ENCODE results near the gene LIG3. TPM values are rescaled to one million over a fixed set of nuclear protein-coding genes. Genes with fewer than 3 reads are reported as not detected.

Gene LIG3
- total RNA-seq, 1 donor from 2014 or later, result 30.7 TPM

GRCh38 chr17:35018814-35019213 lies 38.5 kb downstream of the LIG3 start:
- Histone ChIP-seq H3K4me2 (ENCODE audit: low read length) (no peak overlapping the region), H3K4me1 (ENCODE audit: insufficient read depth, low read length) (peaks cover 23% of the 10 kb centered on the region), H3K79me2 (ENCODE audit: insufficient read depth, low read length) (peaks cover 11% of the 10 kb centered on the region), H3K9me3 (ENCODE audit: insufficient read depth, low read depth, low read length) (no peaks in the 10 kb centered on the region), H3K4me3 (ENCODE audit: insufficient read depth, low read depth, low read length) (no peak overlapping the region), H3K27ac (ENCODE audit: low read depth, low read length) (no peak overlapping the region), H2AFZ (ENCODE audit: low read depth, low read length) (no peak overlapping the region), H4K20me1 (ENCODE audit: insufficient read depth, low read length) (no peaks in the 10 kb centered on the region), H3K27me3 (ENCODE audit: insufficient read depth, low read length) (no peaks in the 10 kb centered on the region), H3K36me3 (ENCODE audit: insufficient read depth, low read length) (peaks cover 18% of the 10 kb centered on the region), H3K9ac (ENCODE audit: low read length) (no peak overlapping the region)
- Mint-ChIP-seq H3K36me3 (ENCODE audit: low read depth, unreplicated experiment) (peaks cover 27% of the 10 kb centered on the region), H3K27ac (ENCODE audit: unreplicated experiment) (no peak overlapping the region), H3K9me3 (ENCODE audit: unreplicated experiment) (no peaks in the 10 kb centered on the region), H3K27me3 (ENCODE audit: low read depth, unreplicated experiment) (no peaks in the 10 kb centered on the region), H3K4me1 (ENCODE audit: low read depth, unreplicated experiment) (peaks cover 13% of the 10 kb centered on the region), H3K4me3 (ENCODE audit: unreplicated experiment) (no peak overlapping the region)
- DNase-seq (ENCODE audit: low read depth) (no peak), FAIRE-seq (no peak)
- TF ChIP-seq CTCF (IDR thresholded peaks at IDR 0.05; ENCODE audit: insufficient read depth, low read depth, low read length) (no peak), EZH2 (IDR thresholded peaks at IDR 0.05; ENCODE audit: insufficient read depth, low read length) (no peak)

- H3K27me3 Mint-ChIP-seq (ENCODE audit: low read depth, unreplicated experiment), result no peaks in the 10 kb centered on the region
- no peak overlapping the region for H3K9ac ChIP-seq (ENCODE audit: low read length)
- no peak overlapping the region for H3K4me2 ChIP-seq (ENCODE audit: low read length)
- no peak overlapping the region for H3K27ac ChIP-seq (ENCODE audit: low read depth, low read length)
- H3K27ac Mint-ChIP-seq (ENCODE audit: unreplicated experiment), result no peak overlapping the region
- H4K20me1 ChIP-seq (ENCODE audit: insufficient read depth, low read length), result no peaks in the 10 kb centered on the region
- no peak overlapping the region for H2AFZ ChIP-seq (ENCODE audit: low read depth, low read length)
- peaks cover 23% of the 10 kb centered on the region for H3K4me1 ChIP-seq (ENCODE audit: insufficient read depth, low read length)
- H3K36me3 Mint-ChIP-seq (ENCODE audit: low read depth, unreplicated experiment), result peaks cover 27% of the 10 kb centered on the region
- no peaks in the 10 kb centered on the region for H3K27me3 ChIP-seq (ENCODE audit: insufficient read depth, low read length)
- no peak overlapping the region for H3K4me3 Mint-ChIP-seq (ENCODE audit: unreplicated experiment)
- FAIRE-seq (no peak), DNase-seq (ENCODE audit: low read depth) (no peak)
- H3K4me3 ChIP-seq (ENCODE audit: insufficient read depth, low read depth, low read length), result no peak overlapping the region
- peaks cover 18% of the 10 kb centered on the region for H3K36me3 ChIP-seq (ENCODE audit: insufficient read depth, low read length)
- H3K4me1 Mint-ChIP-seq (ENCODE audit: low read depth, unreplicated experiment), result peaks cover 13% of the 10 kb centered on the region
- no peak for TF ChIP-seq EZH2 (IDR thresholded peaks at IDR 0.05; ENCODE audit: insufficient read depth, low read length)
- no peak for TF ChIP-seq CTCF (IDR thresholded peaks at IDR 0.05; ENCODE audit: insufficient read depth, low read depth, low read length)
- no peaks in the 10 kb centered on the region for H3K9me3 ChIP-seq (ENCODE audit: insufficient read depth, low read depth, low read length)
- no peaks in the 10 kb centered on the region for H3K9me3 Mint-ChIP-seq (ENCODE audit: unreplicated experiment)
- peaks cover 11% of the 10 kb centered on the region for H3K79me2 ChIP-seq (ENCODE audit: insufficient read depth, low read length)
Measured at GRCh38 chr17:35019386-35020179, 39.3 kb downstream of the LIG3 start.
